NCI-H524 treated with DMSO at 0.1 percent for 48 hours (cell line): ENCODE measurements around the gene OPHN1.

ENCODE experiments used
- DNase-seq: peaks from one replicate; lab custom pipeline; 2025; lab: John Stamatoyannopoulos, UW

OPHN1 gene

GRCh38 chrX:68061206-68061535, 372.1 kb downstream of the OPHN1 start:
- DNase-seq: no peak

DNA sequence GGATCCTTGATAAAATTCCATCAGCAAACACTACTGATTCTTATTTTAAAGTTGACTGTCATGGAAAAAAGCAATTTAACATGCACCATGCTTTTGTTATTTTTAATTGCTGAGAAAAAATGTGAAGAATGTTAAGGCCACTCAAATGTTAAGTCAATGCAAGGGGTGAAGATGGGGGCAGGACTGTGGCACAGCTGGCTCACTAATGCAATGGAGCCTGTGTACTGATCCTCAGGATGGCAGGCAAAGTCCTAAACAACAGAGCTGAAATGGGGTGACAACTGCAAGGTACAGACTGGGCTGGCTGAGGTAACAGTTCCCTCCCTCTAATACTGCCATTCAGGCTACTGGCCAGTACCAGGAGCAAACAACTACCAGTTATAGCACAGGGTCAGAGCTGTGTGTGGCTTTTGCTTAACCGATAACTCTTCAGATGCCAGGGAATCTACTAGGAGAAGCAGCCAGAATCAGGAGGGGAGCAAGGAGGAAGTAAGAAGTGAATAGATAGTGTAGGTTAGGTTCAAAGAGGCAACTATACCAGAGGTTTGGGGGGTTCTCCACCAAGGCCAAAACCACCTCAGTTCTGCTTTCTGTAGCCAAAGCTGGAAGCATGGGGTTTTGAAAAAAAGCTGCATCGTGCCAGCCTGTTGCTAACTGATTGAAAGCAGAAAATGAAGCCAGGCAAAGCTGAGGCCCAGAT, 372.6 kb downstream of the OPHN1 start:
- no peak for DNase-seq

- DNase-seq: no peak
These were observed 373.8 kb downstream of the OPHN1 start for GRCh38 chrX:68059469-68059868.

GRCh38 chrX:68049466-68049865, 383.8 kb downstream of the OPHN1 start:
- no peak for DNase-seq

DNA sequence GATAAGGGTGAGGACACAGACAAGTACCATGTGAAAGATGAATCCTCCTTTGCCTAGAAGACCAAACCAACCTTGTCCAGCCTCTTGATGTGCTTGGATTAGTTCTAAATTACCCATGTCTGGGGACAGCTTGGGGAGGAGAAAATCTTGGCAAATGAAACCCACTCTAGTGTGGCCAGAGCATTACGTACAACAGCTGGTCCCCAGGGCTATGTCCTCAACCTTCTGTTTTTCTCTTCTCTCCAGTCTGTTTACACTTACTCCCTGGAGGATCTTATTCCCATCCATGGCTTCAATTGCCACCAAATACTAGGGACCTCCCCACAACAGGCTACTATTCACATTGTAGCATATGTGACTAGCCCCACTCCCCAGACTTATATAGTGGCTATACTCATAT, 384.5 kb downstream of the OPHN1 start:
- DNase-seq: peak; percentile 24

DNA sequence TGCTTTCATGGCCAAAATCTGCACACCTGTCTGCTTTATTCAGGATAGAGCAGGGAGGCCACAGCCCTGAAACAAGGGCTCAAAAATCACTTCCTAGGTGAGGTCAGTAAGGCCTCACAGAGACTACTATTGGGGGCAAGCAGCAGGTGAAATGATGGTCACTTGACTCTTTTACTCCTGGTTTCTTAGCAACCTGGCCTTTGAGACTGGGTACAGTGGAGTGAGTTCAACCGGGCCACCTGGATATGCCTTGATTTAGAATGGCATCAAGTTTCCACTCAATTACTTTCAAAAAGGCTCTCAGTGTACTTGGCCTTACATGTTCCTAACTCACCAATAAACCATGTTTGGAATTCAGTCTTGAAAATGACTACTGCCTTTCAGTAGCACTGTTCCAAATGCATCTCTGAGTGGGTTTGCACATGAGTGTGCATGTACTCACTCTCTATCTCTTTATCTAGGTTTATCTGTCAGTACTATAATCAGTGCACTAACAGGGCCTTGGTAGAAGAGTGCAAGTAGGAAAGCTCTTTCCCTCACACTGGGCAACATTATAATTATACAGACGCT, 388.2 kb downstream of the OPHN1 start:
- no peak for DNase-seq

- no peak for DNase-seq
These were observed 389.4 kb downstream of the OPHN1 start for GRCh38 chrX:68043713-68044438.

DNA sequence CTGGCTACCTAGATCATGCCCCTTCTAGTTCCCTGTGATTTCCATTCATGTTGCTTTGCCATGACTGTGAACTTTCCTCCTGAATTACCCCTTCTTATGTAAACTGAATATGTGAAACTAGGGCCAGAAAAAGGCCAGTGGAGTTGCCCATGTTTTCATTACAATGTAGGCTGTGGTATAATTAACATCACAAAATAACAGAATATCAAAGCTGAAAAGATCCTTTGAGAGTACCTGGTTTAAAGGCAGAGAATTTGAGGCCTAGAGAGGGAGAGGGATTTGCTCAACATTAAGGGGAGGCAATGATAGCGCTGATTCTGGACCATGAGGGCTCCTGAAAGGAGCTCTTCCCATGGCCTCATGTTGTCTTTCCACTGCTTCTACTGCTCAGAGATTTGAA, 392.2 kb downstream of the OPHN1 start:
- DNase-seq: no peak

GRCh38 chrX:68018248-68019203, 414.8 kb downstream of the OPHN1 start:
- DNase-seq: no peak

- no peak for DNase-seq
These were observed 434.8 kb downstream of the OPHN1 start for GRCh38 chrX:67998540-67998939.
